HG03432 (cell line): ENCODE results near the gene SHROOM3.

Experiments
- ATAC-seq: cut with Tn5 transposase; IDR thresholded peaks from one replicate; pipeline ENCODE4 v1.9.1; 2021; ENCODE audit warnings: mild to moderate bottlenecking, moderate library complexity; ENCODE audit not compliant: unreplicated experiment

The SHROOM3 gene

DNA sequence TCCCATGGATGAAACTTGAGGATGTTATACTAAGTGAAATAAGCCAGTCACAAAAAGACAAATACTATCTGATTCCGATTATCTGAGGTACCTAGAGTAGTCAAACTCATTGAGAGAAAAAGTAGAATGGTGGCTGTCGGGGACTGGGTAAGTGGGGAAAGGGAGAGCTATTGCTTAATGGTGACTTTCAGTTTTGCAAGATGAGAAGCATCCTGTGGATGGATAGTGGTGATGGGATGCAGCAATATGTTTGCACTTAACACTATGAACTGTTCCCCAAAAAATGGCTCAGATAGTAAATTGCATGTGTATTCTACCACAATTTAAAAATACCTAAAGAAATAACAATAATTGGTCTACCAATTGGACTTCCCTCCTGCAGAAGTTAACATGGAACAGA lies 181.5 kb downstream of the SHROOM3 start:
- no peak for ATAC-seq

GRCh38 chr4:76620723-76621468 lies 185.9 kb downstream of the SHROOM3 start:
- ATAC-seq, result no peak

DNA sequence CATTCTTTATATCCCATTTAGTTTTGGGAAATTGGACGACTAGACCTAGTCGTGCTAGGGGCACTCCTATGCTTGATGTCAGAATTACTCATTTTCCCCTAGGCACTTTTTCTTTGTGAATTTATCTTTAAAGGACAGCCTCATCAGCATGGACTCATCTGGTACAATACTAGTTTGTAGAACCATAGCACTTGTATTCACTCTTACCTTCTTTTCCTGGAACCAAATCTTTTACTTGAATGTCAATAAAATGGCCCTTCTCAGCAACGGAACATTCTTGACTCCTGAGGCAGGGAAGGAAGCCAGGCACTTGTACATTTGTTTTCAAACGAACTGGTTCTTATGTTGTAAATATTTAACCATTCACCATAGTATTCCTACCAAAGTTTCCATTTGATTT lies 187.1 kb downstream of the SHROOM3 start:
- no peak for ATAC-seq

DNA sequence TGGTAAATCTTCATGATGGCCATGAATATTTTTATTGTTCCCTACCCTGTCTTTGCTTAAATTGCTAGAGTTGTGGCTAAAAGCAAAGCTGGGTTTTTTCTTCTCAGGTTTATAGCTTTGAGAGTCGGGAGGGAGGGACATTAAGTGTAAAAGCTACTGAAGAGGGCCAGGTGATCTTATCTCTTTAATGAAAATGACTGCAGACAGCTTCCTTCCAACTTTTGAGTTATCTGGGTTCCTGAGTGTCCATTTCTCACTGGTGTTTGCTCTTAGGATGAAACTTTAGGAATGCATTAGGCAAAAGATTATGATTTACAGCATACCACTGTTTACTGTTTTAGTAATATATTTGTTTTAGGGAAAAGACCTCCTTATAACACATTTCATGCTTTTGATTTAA lies 187.7 kb downstream of the SHROOM3 start:
- no peak for ATAC-seq

DNA sequence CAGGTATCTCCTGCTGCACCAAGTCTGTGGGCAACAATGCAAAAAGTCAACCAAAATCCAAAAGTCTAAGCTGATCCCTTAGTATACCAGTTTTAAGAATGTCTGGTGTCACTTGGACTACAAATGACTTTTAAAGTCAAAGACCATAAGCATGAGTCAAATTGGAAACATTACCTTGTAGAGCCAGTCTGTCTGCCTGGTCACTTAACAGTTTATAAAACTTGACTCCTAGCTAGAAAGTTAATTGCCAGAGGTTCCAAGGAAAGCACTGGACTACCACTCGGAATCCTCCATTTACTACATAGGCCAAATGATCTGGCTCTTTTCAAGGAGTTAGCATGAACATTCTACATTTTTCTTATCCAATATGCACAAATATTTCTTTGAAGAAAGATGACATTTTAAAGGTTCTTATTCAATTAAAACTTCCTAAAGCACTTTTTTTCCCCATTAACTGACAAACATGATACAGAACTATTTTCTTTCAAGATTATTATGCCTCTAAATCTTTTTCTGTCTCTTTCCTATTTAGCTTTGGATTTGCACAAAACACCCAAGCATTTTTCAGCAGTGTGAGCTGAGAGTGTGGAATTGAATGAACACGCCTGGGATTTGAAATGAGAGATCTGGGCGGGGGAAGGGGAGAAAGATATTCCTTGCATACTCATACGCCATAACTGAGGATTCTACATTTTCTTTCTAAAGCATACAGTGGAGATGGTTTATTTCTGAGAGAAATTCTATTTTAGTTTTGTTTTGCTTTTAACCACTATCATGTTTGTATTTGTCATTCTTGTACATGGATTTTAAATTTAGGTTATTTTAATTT lies 188.4 kb downstream of the SHROOM3 start:
- ATAC-seq, result no peak

DNA sequence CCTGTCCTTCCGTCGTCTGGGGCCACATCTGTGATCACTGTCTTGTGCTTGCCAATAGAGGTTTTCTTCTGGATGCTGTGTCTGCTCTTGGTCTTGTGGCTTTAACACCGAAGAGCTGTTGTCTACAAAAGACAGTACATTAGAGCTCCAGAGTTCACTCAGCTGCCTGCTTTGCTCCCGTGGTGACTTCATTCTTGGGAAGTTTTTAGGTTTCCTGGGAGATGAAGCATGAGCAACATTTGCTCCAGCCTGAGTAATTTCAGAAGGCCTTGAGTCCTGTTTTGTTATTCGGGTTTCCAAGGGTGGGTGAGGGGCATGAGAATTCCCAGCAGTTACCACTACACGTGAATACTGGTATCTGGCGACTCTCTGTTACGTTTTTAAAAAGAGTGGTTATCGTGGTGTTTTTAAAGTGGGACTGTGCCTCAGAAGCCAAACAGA lies 189.2 kb downstream of the SHROOM3 start:
- ATAC-seq, result no peak

DNA sequence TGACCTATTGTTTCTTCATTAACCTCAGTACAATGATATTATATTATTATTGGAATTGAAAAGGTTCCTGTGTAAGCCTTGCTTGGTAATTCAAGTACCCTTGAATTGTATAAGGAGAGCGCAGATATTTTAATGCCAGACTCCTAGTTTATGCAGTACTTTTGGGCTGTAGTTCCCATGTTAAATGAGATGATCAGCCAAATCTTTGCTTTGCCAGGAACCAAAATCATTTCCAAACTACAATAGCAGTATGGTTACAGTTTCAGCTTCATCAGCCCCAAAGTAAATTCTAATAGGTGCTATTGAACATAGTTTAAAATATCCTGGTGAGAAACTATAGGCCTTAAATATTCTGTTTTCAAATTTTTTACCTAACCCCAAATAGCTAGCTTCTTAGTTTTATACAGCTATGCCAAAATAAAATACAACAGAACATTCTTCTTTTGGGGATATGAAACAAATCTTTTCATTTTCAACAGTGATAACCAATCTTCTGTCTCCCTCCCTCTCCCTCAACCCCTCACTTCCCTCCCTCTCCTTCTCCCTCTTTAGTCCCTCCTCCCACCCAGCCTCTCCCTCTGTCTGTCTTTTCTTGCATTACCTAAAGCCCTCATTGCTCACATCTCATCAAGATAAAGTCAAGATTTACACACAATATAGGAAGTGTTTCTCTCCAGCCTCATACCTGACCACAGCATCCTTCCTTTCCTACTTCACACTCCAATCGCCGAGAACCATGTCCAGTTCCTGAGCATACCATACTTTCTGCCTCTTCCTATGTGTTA lies 190.1 kb downstream of the SHROOM3 start:
- no peak for ATAC-seq

- ATAC-seq, result no peak
Observed at GRCh38 chr4:76626686-76627465, 191.8 kb downstream of the SHROOM3 start.

DNA sequence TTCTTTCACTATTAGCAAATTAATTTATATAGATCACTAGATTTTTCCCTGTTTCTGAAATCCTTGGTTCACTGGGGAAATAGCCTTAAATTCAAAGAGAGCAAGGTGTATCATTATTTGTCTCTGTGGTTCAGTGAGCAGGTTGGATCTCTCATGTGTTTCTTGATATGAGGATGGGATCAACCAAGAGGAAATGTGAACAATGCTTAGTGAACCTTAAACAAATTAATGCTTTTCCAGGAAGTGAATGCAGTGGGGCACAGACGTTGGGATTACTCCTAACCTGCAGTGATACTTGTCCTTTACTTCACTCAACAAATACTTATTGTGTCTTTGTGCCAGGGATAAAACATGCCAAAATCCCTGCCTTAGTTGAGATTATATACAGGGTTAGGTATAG lies 193.2 kb downstream of the SHROOM3 start:
- no peak for ATAC-seq

- no peak for ATAC-seq
Observed at GRCh38 chr4:76630741-76631140, 195.7 kb downstream of the SHROOM3 start.

DNA sequence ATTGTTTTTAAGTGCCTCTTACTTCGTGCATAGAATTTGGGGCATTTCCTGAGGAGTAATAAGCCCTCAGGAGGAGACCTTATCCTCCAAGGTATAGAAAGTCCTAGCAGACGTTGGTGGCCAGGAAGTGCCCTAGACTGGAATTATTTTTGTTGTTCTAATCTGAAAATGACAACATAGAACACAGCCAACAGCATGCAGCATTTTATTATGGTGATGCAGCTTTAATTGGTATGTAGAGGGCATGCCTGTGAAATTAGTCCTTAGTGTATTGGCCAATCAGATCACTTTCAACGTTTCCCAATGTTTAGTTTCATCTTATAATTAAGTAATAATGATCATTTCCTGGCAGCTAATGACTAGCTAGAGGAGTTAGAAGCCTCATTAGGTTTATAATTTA lies 199.2 kb downstream of the SHROOM3 start:
- ATAC-seq, result no peak

DNA sequence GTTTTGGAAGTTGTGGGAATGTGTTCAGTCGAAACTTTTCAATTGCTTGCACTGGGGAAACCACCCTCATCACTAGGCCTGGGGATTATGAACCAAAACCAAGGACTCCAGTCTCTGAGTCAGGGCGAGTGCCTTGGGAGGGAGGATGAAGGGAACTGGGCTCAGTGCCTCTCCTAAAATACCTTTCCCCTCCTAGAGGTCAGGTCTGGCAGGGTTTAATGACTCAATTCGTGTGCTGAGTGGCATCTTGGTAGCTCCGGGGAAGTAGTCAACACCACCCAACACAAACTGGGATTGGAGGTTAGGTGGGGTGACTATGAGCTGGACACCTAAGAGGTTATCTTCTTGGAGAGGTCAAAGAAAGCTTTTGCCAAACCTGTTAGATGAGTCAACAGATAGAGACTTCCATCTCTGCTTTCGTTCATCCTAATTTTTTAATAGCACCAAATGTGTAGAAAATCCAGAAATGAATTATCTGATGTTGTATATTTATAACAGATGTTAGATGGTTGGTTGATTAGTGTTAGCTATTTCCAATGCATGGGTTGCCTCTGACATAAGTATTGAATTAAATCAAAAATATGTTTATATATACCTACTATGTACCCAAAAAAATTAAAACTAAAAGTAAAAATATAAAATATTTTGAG lies 202.8 kb downstream of the SHROOM3 start:
- no peak for ATAC-seq

GRCh38 chr4:76639288-76639687 lies 204.3 kb downstream of the SHROOM3 start:
- no peak for ATAC-seq

GRCh38 chr4:76640353-76640910 lies 205.4 kb downstream of the SHROOM3 start:
- ATAC-seq, result no peak

DNA sequence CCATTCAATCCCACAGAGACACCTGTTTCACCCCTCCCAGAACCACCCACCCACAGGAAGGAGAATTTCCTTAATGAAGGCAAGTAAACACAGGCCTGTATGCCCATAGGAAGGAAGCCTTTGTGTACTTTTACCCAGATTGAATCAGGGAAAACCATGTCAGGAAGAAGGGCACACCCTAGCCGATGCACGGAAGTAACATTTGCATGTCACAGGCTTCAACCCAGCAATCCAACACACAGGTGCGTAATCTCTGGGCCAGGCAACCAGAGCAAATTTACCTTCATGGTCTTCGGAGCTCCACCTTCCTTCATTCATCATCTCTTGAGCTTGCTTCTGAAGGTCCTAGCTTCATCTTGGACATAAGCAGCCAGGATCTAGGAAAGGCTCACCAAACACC lies 206.3 kb downstream of the SHROOM3 start:
- ATAC-seq, result no peak

DNA sequence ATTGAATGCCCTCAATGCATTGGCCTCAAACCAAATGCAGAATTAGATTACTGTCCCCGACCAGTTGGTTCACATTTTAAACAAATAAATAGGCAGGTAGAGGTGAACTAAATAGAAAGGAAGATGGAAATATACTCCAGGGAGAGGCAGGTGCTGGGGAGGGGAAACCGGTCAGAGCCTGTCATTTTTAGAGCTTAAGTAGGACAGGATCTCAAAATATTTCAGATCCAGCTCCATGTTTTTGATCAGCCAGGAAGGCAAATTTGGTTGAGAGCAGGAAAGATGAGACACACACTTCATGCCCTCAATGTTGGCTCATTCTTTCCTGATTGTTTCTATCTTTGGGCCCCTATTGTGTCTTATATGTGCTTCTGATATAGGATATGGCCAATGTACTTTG lies 206.7 kb downstream of the SHROOM3 start:
- ATAC-seq, result no peak

DNA sequence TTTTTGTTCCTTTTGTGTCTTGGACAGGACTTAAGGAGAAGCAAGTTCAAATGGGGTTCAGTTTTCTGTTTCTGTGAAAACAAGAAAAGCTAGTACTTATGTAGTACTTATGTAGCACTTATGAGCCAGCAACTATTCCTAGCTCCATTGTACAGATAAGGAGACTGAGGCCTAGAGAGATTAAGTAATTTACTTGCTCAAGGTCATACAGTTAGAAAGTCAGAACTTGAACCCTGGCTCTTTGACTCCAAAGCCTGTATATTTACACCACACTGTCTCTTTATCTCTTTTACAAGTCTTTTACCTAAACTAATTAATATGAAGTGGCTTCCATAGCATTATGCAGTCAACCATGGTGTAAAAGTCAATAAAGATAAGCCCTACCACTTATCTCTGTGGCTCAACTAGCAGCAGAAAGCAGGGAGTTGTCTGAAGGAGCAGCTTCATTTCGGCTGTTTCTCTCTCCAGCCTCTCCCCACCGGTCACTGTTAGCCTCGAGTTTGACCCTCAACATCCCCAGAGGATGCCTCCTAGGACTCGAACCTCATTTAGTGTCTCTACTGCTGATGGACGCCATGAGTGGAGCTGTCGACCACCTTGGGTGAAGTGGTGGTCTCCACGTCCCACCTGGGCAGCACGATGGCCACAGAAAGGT lies 209.9 kb downstream of the SHROOM3 start:
- no peak for ATAC-seq

DNA sequence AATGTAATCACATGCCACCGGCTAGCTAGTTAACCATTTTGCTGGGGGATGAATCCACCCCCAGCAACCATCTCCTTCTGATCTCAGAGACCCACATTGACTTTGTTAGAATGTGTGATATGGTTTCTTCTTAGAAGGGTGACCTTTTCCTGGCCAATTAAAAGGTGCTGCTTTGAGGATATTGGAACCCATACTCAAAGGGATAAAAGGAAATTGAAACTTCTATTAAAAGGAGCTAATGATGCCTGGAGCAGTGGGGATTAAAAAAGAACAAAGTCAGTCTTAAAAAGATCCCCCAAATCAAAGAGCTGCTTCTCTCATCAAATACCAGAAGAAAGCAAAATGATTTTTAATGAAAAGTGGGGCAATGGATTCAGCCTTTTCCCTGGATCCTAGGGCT lies 214.1 kb downstream of the SHROOM3 start:
- ATAC-seq, result no peak

DNA sequence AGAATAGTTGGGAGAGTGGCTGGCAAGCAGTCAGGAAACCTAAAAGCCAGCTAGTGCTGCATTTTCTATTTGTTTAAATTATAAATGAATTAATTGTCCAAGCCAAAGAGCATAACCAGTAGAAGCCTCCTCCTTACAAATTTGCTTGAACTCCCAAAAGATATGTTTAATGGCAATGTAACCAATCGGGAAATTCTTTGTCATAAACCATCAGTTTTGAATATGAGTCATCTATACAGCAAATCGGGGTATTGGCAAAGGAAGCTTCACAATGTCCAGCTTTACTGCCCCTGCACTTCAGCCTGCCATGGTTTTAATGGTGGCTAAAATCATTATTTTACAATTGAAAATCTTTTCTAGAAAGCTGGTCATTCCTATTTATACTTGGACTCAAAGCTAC lies 216.6 kb downstream of the SHROOM3 start:
- no peak for ATAC-seq
